SK-N-MC (cell line): ENCODE measurements around the gene GATA1.

Experiments
- EZH2 ChIP-seq: fragments of 200-600 bp; sonication (generic); IDR thresholded peaks from one replicate; pipeline ENCODE4 v1.6.1; 2017; ENCODE audit warnings: antibody characterized with exemption
- POLR2AphosphoS5 ChIP-seq: IDR thresholded peaks from 2 replicates; pipeline ENCODE4 v1.6.1; 2012; ENCODE audit warnings: mild to moderate bottlenecking, low read depth, low read length, borderline replicate concordance

- TF ChIP-seq POLR2AphosphoS5 (peak; percentile 60), EZH2 (no peak)
Observed at GRCh38 chrX:48802089-48802904, 15.9 kb downstream of the GATA1 start.
